GM19463 (cell line): ENCODE data around the gene UBE2D2.
"Not testable (repeated sequence)": the region's sequence is repeated elsewhere in the genome, so short reads cannot be mapped to it uniquely, and the experiment has no call there.

ENCODE experiments used
- ATAC-seq: cut with Tn5 transposase; IDR thresholded peaks from one replicate; pipeline ENCODE4 v1.9.1; 2021; ENCODE audit warnings: mild to moderate bottlenecking, moderate library complexity; ENCODE audit not compliant: unreplicated experiment

Gene UBE2D2

GRCh38 chr5:139578325-139578724 is 17.2 kb downstream of the UBE2D2 start:
- no peak for ATAC-seq

DNA sequence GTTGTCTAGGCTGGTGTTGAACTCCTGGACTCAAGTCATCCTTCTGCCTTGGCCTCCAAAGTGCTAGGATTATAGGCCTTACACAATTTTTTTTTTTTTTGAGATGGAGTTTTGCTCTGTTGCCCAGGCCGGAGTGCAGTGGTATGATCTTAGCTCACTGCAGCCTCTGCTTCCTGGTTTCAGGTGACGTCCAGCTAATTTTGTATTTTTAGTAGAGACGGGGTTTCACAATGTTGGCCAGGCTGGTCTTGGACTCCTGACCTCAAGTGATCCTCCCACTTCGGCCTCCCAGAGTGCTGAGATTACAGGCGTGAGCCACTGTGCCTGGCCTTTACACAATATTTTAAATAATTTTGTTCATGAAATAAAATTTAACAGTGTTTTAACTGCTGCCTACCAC is 21.0 kb downstream of the UBE2D2 start:
- not testable (repeated sequence) for ATAC-seq

GRCh38 chr5:139584137-139584536 is 23.0 kb downstream of the UBE2D2 start:
- ATAC-seq, result no peak

DNA sequence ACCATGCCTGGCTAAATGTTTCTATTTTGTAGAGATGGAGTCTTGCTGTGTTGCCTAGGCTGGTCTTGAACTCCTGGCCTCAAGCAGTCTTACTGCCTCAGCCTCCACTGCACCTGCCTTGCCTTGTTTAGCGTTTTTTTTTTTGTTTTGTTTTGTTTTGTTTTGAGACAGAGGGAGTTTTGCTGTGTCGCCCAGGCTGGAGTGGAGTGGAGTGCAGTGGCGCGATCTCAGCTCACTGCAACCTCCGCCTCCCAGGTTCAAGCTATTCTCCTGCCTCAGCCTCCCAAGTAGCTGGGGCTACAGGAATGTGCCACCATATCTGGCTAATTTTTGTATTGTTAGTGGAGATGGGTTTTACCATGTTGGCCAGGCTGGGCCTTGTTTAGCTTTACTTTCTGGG is 27.0 kb downstream of the UBE2D2 start:
- not testable (repeated sequence) for ATAC-seq

DNA sequence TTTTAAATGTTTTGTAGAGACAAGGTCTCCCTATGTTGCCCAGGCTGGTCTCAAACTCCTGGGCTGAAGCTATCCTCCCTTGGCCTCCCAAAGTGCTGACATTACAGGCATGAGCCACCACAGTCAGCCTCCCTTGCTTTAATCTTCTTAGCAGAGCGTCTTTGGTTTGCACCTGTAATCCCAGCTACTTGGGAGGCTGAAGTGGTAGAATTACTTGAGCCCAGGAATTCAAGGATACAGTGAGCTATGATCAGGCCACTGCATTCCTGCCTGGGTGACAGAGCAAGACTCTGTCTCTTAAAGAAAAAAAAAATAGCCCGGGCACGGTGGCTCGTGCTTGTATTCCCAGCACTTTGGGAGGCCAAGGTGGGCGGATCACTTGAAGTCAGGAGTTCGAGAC is 27.8 kb downstream of the UBE2D2 start:
- no peak for ATAC-seq

DNA sequence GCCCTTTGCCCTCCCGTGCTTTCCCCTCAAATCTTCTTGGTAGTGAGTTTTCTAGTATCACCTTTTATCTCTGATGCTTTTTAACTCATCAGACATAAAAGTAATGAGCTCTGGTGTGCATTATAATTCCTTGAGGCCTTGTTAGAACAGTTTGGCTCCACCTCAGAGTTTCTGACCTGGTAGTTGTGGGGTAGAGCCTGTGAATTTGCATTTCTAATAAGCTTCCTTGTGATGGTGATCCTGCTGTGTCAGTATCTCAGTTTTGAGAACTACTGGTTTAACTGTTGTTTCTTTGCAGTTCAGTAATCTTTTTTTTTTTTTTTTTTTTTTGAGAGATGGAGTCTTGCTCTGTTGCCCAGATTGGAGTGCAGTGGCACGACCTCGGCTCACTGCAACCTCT is 31.1 kb downstream of the UBE2D2 start:
- no peak for ATAC-seq

DNA sequence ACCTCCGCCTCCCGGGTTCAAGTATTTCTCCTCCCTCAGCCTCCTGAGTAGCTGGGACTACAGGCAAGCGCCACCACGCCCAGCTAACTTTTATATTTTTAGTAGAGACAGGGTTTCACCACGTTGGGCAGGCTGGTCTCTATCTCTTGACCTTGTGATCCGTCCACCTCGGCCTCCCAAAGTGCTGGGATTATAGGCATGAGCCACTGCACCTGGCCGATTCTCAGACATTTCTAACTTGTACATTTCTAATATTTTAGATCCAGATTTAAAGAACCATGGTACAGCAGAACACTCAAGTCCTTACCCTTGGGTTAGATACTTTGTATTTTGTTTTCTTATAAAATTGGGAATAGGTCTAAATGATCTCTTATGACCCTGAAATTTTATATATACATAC is 31.9 kb downstream of the UBE2D2 start:
- ATAC-seq, result not testable (repeated sequence)

- no peak for ATAC-seq
Observed at GRCh38 chr5:139593716-139594319, 32.7 kb downstream of the UBE2D2 start.

- ATAC-seq, result no peak
Observed at GRCh38 chr5:139597134-139597533, 36.0 kb downstream of the UBE2D2 start.

GRCh38 chr5:139598601-139598965 is 37.4 kb downstream of the UBE2D2 start:
- not testable (repeated sequence) for ATAC-seq

- no peak for ATAC-seq
Observed at GRCh38 chr5:139600336-139600949, 39.3 kb downstream of the UBE2D2 start.

- no peak for ATAC-seq
Observed at GRCh38 chr5:139601429-139601828, 40.3 kb downstream of the UBE2D2 start.

- not testable (repeated sequence) for ATAC-seq
Observed at GRCh38 chr5:139601948-139602347, 40.8 kb downstream of the UBE2D2 start.

DNA sequence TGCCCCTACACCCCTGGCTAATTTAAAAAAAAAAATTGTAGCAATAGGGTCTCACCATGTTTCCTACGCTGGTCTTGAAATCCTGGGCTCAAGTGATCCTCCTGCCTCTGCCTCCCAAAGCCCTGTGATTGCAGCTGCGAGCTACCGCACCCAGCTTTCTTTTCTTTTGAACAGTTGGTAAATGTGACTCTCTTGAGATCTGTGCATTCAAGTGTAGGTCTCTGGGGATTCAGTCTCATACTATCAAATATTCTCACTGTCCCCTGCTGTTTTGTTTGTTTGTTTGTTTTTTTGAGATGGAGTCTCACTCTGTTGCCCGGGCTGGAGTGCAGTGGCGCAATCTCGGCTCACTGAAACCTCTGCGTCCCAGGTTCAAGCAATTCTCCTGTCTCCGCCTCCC is 44.7 kb downstream of the UBE2D2 start:
- no peak for ATAC-seq

DNA sequence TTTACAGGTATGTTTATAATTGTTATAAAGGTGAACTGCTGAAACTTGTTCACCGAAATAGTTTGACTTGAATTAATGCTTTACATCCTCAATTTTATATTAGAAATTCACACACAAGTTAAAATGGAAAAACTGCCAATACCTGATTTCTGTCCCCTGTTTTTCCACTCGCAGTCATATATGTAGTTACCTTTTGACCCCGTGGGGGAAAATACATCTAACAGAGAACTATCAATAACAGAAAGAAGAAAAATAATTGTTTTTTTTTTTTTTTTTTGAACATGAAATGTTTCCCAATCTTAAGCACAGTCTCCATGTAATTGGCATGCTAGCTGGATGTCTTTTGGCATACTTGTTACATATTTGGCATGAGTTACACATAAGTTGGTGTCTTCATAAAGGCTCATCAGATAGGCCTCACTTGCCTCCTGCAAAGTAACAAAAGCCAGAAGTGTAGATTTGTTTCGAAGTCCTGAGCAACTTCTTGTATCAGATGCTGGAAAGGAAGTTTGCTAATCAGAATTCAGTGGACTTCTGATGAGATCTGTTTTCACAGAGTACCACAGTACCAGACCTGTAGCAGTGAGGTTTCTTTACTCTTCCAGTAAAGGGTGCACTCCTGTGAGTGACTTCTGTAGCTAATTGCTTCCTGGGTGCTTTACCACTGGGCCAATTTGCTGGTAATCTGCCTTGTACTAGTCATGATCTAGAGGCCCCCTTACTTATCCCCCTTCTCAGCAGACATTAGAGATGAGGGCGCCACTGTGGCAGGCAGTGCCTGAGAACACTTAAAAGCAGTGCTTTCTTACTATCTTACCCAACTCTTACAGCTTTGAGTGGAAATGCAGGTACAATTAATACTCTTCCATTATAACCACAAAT is 50.8 kb downstream of the UBE2D2 start:
- ATAC-seq, result peak; percentile 60

DNA sequence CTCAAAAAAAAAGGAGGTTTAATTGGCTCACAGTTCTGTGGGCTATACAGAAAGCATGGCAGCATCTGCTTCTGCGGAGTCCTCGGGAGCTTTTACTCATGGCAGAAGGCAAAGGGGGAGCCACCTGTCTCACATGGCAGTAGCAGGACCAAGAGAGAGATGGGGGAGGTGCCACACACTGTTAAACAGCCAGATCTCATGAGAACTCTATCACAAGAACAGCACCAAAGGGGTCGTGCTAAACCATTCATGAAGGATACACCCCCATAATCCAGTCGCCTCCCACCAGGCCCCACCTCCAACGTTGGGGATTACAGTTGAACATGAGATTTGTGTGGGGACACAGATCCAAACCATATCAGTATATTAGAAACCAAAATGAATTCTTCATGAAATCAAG is 58.7 kb downstream of the UBE2D2 start:
- ATAC-seq, result no peak

DNA sequence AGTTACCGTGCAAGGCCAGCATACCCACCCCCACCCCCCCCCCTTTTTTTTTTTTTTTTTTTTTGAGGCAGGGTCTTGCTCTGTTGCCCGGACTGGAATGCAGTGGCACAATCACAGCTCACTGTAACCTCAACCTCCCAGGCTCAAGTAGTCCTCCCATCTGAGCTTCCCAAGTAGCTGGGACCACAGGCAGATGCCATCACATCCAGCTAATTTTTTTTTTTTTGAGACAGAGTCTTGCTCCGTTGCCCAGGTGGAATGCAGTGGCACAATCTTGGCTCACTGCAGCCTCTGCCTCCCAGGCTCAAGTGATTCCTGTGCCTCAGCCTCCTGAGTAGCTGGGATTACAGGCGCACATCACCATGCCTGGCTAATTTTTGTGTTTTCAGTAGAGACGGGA is 64.3 kb downstream of the UBE2D2 start:
- ATAC-seq, result not testable (repeated sequence)

DNA sequence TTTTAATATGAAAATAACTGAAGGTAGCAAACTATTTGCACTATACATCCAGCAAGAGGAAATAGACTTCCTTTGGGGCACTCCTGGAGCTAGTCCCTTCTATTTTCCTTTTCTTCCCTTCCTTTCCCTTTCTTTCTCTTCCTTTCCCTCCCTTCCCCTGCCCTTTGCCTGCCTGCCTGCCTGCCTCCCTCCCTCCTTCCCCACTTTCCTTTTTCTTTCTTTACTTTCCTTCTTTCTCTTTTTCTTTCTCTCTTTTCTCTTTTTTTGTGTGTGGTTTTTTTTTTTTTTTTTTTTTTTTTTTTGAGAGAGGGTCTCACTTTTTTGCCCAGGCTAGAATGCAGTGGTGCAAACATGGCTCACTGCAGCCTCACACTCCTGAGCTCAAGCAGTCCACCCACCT is 69.7 kb downstream of the UBE2D2 start:
- no peak for ATAC-seq

GRCh38 chr5:139631520-139632165 is 70.5 kb downstream of the UBE2D2 start:
- ATAC-seq, result no peak

DNA sequence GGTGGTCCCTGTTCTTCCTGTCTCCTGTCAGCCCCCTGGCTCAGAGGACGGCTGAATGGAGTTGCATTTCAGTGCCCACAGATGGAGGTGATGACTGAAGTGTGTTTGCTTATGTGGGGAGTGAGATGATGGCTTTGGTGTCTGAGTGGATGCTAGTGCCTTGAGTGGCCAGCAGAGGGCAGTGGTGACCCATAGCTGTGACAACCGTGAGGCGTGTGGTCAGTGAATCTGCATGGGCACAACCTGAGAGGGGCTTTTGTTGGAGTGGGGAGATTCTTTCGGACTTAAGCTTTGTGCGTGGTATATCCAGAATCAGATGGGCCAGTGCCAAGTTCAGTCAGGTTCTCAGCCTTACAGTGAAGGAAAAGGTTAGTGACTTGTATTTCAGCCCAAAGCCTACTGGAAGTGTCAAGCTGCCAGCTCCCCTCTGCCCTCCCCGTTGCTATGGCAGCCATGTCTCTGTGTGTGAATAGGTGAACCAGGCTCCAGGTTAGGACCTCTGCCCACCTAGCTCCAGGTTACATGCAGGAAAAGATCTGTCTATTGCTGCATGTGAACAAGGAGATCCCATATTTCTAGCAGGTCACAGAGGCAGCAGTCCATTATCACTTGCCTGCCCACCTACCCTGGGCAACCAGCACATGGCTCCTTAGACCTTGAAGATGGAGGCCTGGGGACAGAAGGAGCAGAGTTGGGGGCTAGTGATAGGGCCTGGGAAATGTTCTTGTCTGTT is 72.3 kb downstream of the UBE2D2 start:
- ATAC-seq, result no peak

- ATAC-seq, result no peak
Observed at GRCh38 chr5:139634028-139634325, 72.8 kb downstream of the UBE2D2 start.
